PC-3 (cell line): ENCODE data around the gene PAPOLG.

Experiments used
- CTCF ChIP-seq: fragments of 300-600 bp; sonication (generic); conservative IDR thresholded peaks from 2 replicates; pipeline ENCODE4 v1.5.1; 2017; ENCODE audit warnings: antibody characterized with exemption, low read depth, mild to moderate bottlenecking, low read length
- EZH2 ChIP-seq: fragments of 300-600 bp; sonication (generic); IDR thresholded peaks from one replicate; pipeline ENCODE4 v1.6.1; 2017; ENCODE audit warnings: antibody characterized with exemption, mild to moderate bottlenecking, low read length; ENCODE audit not compliant: unreplicated experiment

GRCh38 chr2:60818272-60818671 is 62.2 kb downstream of the PAPOLG start:
- TF ChIP-seq CTCF (peak; percentile 45), EZH2 (no peak)
